ENCODE results near the gene CAMK1D. TPM values are rescaled to one million over a fixed set of nuclear protein-coding genes. Genes with fewer than 3 reads are reported as not detected.

Gene CAMK1D
- total RNA-seq, 1 experiment from 2014 or later, result 0.63 TPM

GRCh38 chr10:12448729-12449391 lies 99.5 kb downstream of the CAMK1D start:
- Histone ChIP-seq H3K27me3 (ENCODE audit: low read length) (no peaks in the 10 kb centered on the region), H3K9me3 (ENCODE audit: low read length) (no peaks in the 10 kb centered on the region), H3K36me3 (ENCODE audit: insufficient read depth, low read length) (no peaks in the 10 kb centered on the region), H2AFZ (ENCODE audit: low read length) (no peak overlapping the region), H3K79me2 (ENCODE audit: low read length) (no peaks in the 10 kb centered on the region), H3K4me2 (ENCODE audit: low read depth, low read length, poor library complexity, severe bottlenecking) (no peak overlapping the region), H3K27ac (ENCODE audit: low read length) (no peak overlapping the region), H3K9ac (ENCODE audit: low read length) (no peak overlapping the region), H3K9me2 (replicated peaks; ENCODE audit: insufficient read depth, low read length) (no peaks in the 10 kb centered on the region), H4K20me1 (ENCODE audit: insufficient read depth, low read depth, low read length) (no peaks in the 10 kb centered on the region), H3K4me1 (ENCODE audit: low read length) (no peaks in the 10 kb centered on the region), H3K4me3 (ENCODE audit: low read length) (no peak overlapping the region)
- DNase-seq, result no peak

- H4K20me1 ChIP-seq (ENCODE audit: insufficient read depth, low read depth, low read length), result no peaks in the 10 kb centered on the region
- no peak overlapping the region for H3K9ac ChIP-seq (ENCODE audit: low read length)
- no peak for DNase-seq
- no peaks in the 10 kb centered on the region for H3K9me2 ChIP-seq (replicated peaks; ENCODE audit: insufficient read depth, low read length)
- H3K4me2 ChIP-seq (ENCODE audit: low read depth, low read length, poor library complexity, severe bottlenecking), result no peak overlapping the region
- no peak overlapping the region for H3K27ac ChIP-seq (ENCODE audit: low read length)
- no peaks in the 10 kb centered on the region for H3K9me3 ChIP-seq (ENCODE audit: low read length)
- H3K36me3 ChIP-seq (ENCODE audit: insufficient read depth, low read length), result no peaks in the 10 kb centered on the region
- no peak overlapping the region for H2AFZ ChIP-seq (ENCODE audit: low read length)
- no peak overlapping the region for H3K4me3 ChIP-seq (ENCODE audit: low read length)
- no peaks in the 10 kb centered on the region for H3K27me3 ChIP-seq (ENCODE audit: low read length)
- H3K4me1 ChIP-seq (ENCODE audit: low read length), result no peaks in the 10 kb centered on the region
- no peaks in the 10 kb centered on the region for H3K79me2 ChIP-seq (ENCODE audit: low read length)
Observed at GRCh38 chr10:12455318-12455717, 106.0 kb downstream of the CAMK1D start.

GRCh38 chr10:12455766-12456165 lies 106.4 kb downstream of the CAMK1D start:
- Histone ChIP-seq H3K9ac (ENCODE audit: low read length) (no peak overlapping the region), H3K9me2 (replicated peaks; ENCODE audit: insufficient read depth, low read length) (no peaks in the 10 kb centered on the region), H3K4me3 (ENCODE audit: low read length) (no peak overlapping the region), H3K36me3 (ENCODE audit: insufficient read depth, low read length) (no peaks in the 10 kb centered on the region), H4K20me1 (ENCODE audit: insufficient read depth, low read depth, low read length) (no peaks in the 10 kb centered on the region), H3K4me1 (ENCODE audit: low read length) (no peaks in the 10 kb centered on the region), H3K9me3 (ENCODE audit: low read length) (no peaks in the 10 kb centered on the region), H3K79me2 (ENCODE audit: low read length) (no peaks in the 10 kb centered on the region), H3K27ac (ENCODE audit: low read length) (no peak overlapping the region), H3K27me3 (ENCODE audit: low read length) (no peaks in the 10 kb centered on the region), H3K4me2 (ENCODE audit: low read depth, low read length, poor library complexity, severe bottlenecking) (no peak overlapping the region), H2AFZ (ENCODE audit: low read length) (no peak overlapping the region)
- no peak for DNase-seq

DNA sequence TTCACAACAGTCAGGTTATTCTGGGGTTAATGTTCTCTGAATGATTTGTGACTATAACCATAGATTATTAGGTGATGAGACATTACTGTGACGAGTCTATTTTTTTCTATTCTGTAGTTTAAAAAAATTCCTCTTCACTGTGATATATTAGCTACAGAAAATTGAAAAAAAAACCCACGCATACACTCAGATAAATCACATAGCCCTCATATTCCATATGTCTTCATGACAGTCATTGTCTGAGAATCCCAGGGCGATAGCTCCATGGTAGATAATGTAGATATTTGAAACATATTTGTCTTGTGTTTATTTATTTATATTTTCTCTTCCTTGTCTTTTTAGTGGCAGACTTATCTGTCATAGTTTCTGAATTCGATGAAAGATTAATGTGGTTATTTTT lies 110.0 kb downstream of the CAMK1D start:
- no peaks in the 10 kb centered on the region for H3K79me2 ChIP-seq (ENCODE audit: low read length)
- H3K9me3 ChIP-seq (ENCODE audit: low read length), result no peaks in the 10 kb centered on the region
- DNase-seq, result no peak
- H3K36me3 ChIP-seq (ENCODE audit: insufficient read depth, low read length), result no peaks in the 10 kb centered on the region
- H4K20me1 ChIP-seq (ENCODE audit: insufficient read depth, low read depth, low read length), result no peaks in the 10 kb centered on the region
- no peak overlapping the region for H3K4me2 ChIP-seq (ENCODE audit: low read depth, low read length, poor library complexity, severe bottlenecking)
- H3K27ac ChIP-seq (ENCODE audit: low read length), result no peak overlapping the region
- H3K27me3 ChIP-seq (ENCODE audit: low read length), result no peaks in the 10 kb centered on the region
- no peak overlapping the region for H2AFZ ChIP-seq (ENCODE audit: low read length)
- no peaks in the 10 kb centered on the region for H3K9me2 ChIP-seq (replicated peaks; ENCODE audit: insufficient read depth, low read length)
- H3K4me3 ChIP-seq (ENCODE audit: low read length), result no peak overlapping the region
- no peaks in the 10 kb centered on the region for H3K4me1 ChIP-seq (ENCODE audit: low read length)
- H3K9ac ChIP-seq (ENCODE audit: low read length), result no peak overlapping the region

- Histone ChIP-seq H3K9me2 (replicated peaks; ENCODE audit: insufficient read depth, low read length) (no peaks in the 10 kb centered on the region), H3K79me2 (ENCODE audit: low read length) (no peaks in the 10 kb centered on the region), H3K9me3 (ENCODE audit: low read length) (no peaks in the 10 kb centered on the region), H3K27me3 (ENCODE audit: low read length) (no peaks in the 10 kb centered on the region), H3K27ac (ENCODE audit: low read length) (no peak overlapping the region), H3K4me3 (ENCODE audit: low read length) (no peak overlapping the region), H3K9ac (ENCODE audit: low read length) (no peak overlapping the region), H4K20me1 (ENCODE audit: insufficient read depth, low read depth, low read length) (no peaks in the 10 kb centered on the region), H3K4me2 (ENCODE audit: low read depth, low read length, poor library complexity, severe bottlenecking) (no peak overlapping the region), H3K36me3 (ENCODE audit: insufficient read depth, low read length) (no peaks in the 10 kb centered on the region), H3K4me1 (ENCODE audit: low read length) (no peaks in the 10 kb centered on the region), H2AFZ (ENCODE audit: low read length) (no peak overlapping the region)
- no peak for DNase-seq
Observed at GRCh38 chr10:12459762-12460161, 110.4 kb downstream of the CAMK1D start.

GRCh38 chr10:12463459-12463838 lies 114.1 kb downstream of the CAMK1D start:
- no peak for DNase-seq
- H3K9ac ChIP-seq (ENCODE audit: low read length), result no peak overlapping the region
- no peaks in the 10 kb centered on the region for H3K9me3 ChIP-seq (ENCODE audit: low read length)
- H3K36me3 ChIP-seq (ENCODE audit: insufficient read depth, low read length), result no peaks in the 10 kb centered on the region
- no peaks in the 10 kb centered on the region for H3K79me2 ChIP-seq (ENCODE audit: low read length)
- H2AFZ ChIP-seq (ENCODE audit: low read length), result no peak overlapping the region
- H3K27ac ChIP-seq (ENCODE audit: low read length), result no peak overlapping the region
- H3K27me3 ChIP-seq (ENCODE audit: low read length), result no peaks in the 10 kb centered on the region
- H4K20me1 ChIP-seq (ENCODE audit: insufficient read depth, low read depth, low read length), result no peaks in the 10 kb centered on the region
- H3K4me1 ChIP-seq (ENCODE audit: low read length), result no peaks in the 10 kb centered on the region
- no peaks in the 10 kb centered on the region for H3K9me2 ChIP-seq (replicated peaks; ENCODE audit: insufficient read depth, low read length)
- no peak overlapping the region for H3K4me2 ChIP-seq (ENCODE audit: low read depth, low read length, poor library complexity, severe bottlenecking)
- no peak overlapping the region for H3K4me3 ChIP-seq (ENCODE audit: low read length)

- DNase-seq, result no peak
- H3K79me2 ChIP-seq (ENCODE audit: low read length), result no peaks in the 10 kb centered on the region
- H3K4me3 ChIP-seq (ENCODE audit: low read length), result no peak overlapping the region
- no peak overlapping the region for H3K9ac ChIP-seq (ENCODE audit: low read length)
- H3K4me1 ChIP-seq (ENCODE audit: low read length), result no peaks in the 10 kb centered on the region
- no peaks in the 10 kb centered on the region for H4K20me1 ChIP-seq (ENCODE audit: insufficient read depth, low read depth, low read length)
- H3K36me3 ChIP-seq (ENCODE audit: insufficient read depth, low read length), result no peaks in the 10 kb centered on the region
- no peak overlapping the region for H3K4me2 ChIP-seq (ENCODE audit: low read depth, low read length, poor library complexity, severe bottlenecking)
- H3K9me2 ChIP-seq (replicated peaks; ENCODE audit: insufficient read depth, low read length), result no peaks in the 10 kb centered on the region
- no peak overlapping the region for H2AFZ ChIP-seq (ENCODE audit: low read length)
- no peaks in the 10 kb centered on the region for H3K27me3 ChIP-seq (ENCODE audit: low read length)
- no peak overlapping the region for H3K27ac ChIP-seq (ENCODE audit: low read length)
- H3K9me3 ChIP-seq (ENCODE audit: low read length), result no peaks in the 10 kb centered on the region
Observed at GRCh38 chr10:12465385-12466136, 116.2 kb downstream of the CAMK1D start.

- Histone ChIP-seq H3K36me3 (ENCODE audit: insufficient read depth, low read length) (no peaks in the 10 kb centered on the region), H3K4me2 (ENCODE audit: low read depth, low read length, poor library complexity, severe bottlenecking) (no peak overlapping the region), H3K4me1 (ENCODE audit: low read length) (no peaks in the 10 kb centered on the region), H3K9ac (ENCODE audit: low read length) (no peak overlapping the region), H3K27ac (ENCODE audit: low read length) (no peak overlapping the region), H3K4me3 (ENCODE audit: low read length) (no peak overlapping the region), H4K20me1 (ENCODE audit: insufficient read depth, low read depth, low read length) (no peaks in the 10 kb centered on the region), H3K9me3 (ENCODE audit: low read length) (no peaks in the 10 kb centered on the region), H2AFZ (ENCODE audit: low read length) (no peak overlapping the region), H3K79me2 (ENCODE audit: low read length) (no peaks in the 10 kb centered on the region), H3K27me3 (ENCODE audit: low read length) (no peaks in the 10 kb centered on the region), H3K9me2 (replicated peaks; ENCODE audit: insufficient read depth, low read length) (no peaks in the 10 kb centered on the region)
- DNase-seq, result no peak
Observed at GRCh38 chr10:12466704-12467305, 117.5 kb downstream of the CAMK1D start.
